Measurements from ENCODE around the gene TNFRSF12A. TPM values are rescaled to one million over a fixed set of nuclear protein-coding genes. Genes with fewer than 3 reads are reported as not detected.

The TNFRSF12A gene
- total RNA-seq, 4 donors from 2014 or later, result 20.9 to 140 (median 57.5) TPM

- no peak for DNase-seq (ENCODE audit: extremely low spot score)
- intact Hi-C loops (cut with DNase I), result no loop called here
- Histone ChIP-seq H3K27me3 (peaks cover 0 to 85% (median 36%) of the 10 kb centered on the region in 4 donors), H3K4me3 (no peak overlapping the region), H3K9me3 (no peaks in the 10 kb centered on the region), H3K36me3 (no peaks in the 10 kb centered on the region), H3K27ac (replicated peaks in 1 of 4) (no peak overlapping the region), H3K4me1 (peaks cover 4 to 10% (median 9%) of the 10 kb centered on the region in 4 donors)
- TF ChIP-seq POLR2AphosphoS5 (IDR thresholded peaks at IDR 0.05) (no peak), CTCF (IDR thresholded peaks at IDR 0.05) (no peak), POLR2A (IDR thresholded peaks at IDR 0.05; ENCODE audit: low read depth) (no peak), EP300 (IDR thresholded peaks at IDR 0.05) (no peak)
- WGBS, result 57% methylated on average over 6 of the region's 12 CpGs
Measured at GRCh38 chr16:3013998-3014690, 6.0 kb upstream of the TNFRSF12A start.

GRCh38 chr16:3014971-3015370, 5.2 kb upstream of the TNFRSF12A start:
- H3K4me3 ChIP-seq, result no peak overlapping the region
- 72% methylated on average over 6 of the region's 6 CpGs for WGBS
- no peaks in the 10 kb centered on the region for H3K9me3 ChIP-seq
- H3K27ac ChIP-seq (replicated peaks in 1 of 4), result no peak overlapping the region
- intact Hi-C loops (cut with DNase I), result no loop called here
- peaks cover 11 to 18% (median 15%) of the 10 kb centered on the region in 4 donors for H3K4me1 ChIP-seq
- peaks cover 0 to 79% (median 36%) of the 10 kb centered on the region in 4 donors for H3K27me3 ChIP-seq
- no peak for TF ChIP-seq POLR2AphosphoS5 (IDR thresholded peaks at IDR 0.05)
- no peak for TF ChIP-seq EP300 (IDR thresholded peaks at IDR 0.05)
- DNase-seq (ENCODE audit: extremely low spot score), result no peak
- no peaks in the 10 kb centered on the region for H3K36me3 ChIP-seq

- Histone ChIP-seq H3K36me3 (no peaks in the 10 kb centered on the region), H3K27me3 (peaks cover 0 to 69% (median 36%) of the 10 kb centered on the region in 4 donors), H3K27ac (replicated peaks in 1 of 4) (no peak overlapping the region), H3K4me1 (peaks cover 12 to 28% (median 24%) of the 10 kb centered on the region in 4 donors), H3K9me3 (no peaks in the 10 kb centered on the region), H3K4me3 (no peak overlapping the region)
- intact Hi-C loops (cut with DNase I), result no loop called here
- WGBS, result 92% methylated on average over 7 of the region's 13 CpGs
- TF ChIP-seq EP300 (IDR thresholded peaks at IDR 0.05) (no peak), CTCF (IDR thresholded peaks at IDR 0.05) (no peak), POLR2A (IDR thresholded peaks at IDR 0.05; ENCODE audit: low read depth) (no peak), POLR2AphosphoS5 (IDR thresholded peaks at IDR 0.05) (no peak)
- DNase-seq (ENCODE audit: extremely low spot score), result no peak
Measured at GRCh38 chr16:3015865-3016521, 4.2 kb upstream of the TNFRSF12A start.

GRCh38 chr16:3017344-3017743, 2.8 kb upstream of the TNFRSF12A start:
- DNase-seq (ENCODE audit: extremely low spot score), result no peak
- 72% methylated on average over 9 of the region's 20 CpGs for WGBS
- Histone ChIP-seq H3K4me1 (peaks cover 25 to 42% (median 37%) of the 10 kb centered on the region in 4 donors), H3K36me3 (peaks cover 0 to 4% (median 0%) of the 10 kb centered on the region in 4 donors), H3K9me3 (no peaks in the 10 kb centered on the region), H3K4me3 (no peak overlapping the region), H3K27ac (replicated peaks in 1 of 4) (no peak overlapping the region), H3K27me3 (peaks cover 0 to 57% (median 27%) of the 10 kb centered on the region in 4 donors)
- intact Hi-C loops (cut with DNase I), result no loop called here
- TF ChIP-seq CTCF (IDR thresholded peaks at IDR 0.05), result no peak
- TF ChIP-seq EP300 (IDR thresholded peaks at IDR 0.05), result no peak
- no peak for TF ChIP-seq POLR2AphosphoS5 (IDR thresholded peaks at IDR 0.05)
- TF ChIP-seq POLR2A (IDR thresholded peaks at IDR 0.05; ENCODE audit: low read depth), result no peak

GRCh38 chr16:3017794-3018506, 2.2 kb upstream of the TNFRSF12A start, which contains the start of gene CLDN6:
Gene CLDN6 (minus strand): TSS chr16:3018183. CDS start chr16:3016021, 2,162 bp downstream.
- H3K27ac ChIP-seq (replicated peaks in 1 of 4), result no peak within 1 kb of the TSS
- 15% methylated on average over 16 of the region's 52 CpGs for WGBS
- TF ChIP-seq CTCF (IDR thresholded peaks at IDR 0.05) (no peak), POLR2A (IDR thresholded peaks at IDR 0.05; ENCODE audit: low read depth) (no peak), POLR2AphosphoS5 (IDR thresholded peaks at IDR 0.05) (no peak), EP300 (IDR thresholded peaks at IDR 0.05) (no peak)
- H3K9me3 ChIP-seq, result no peaks in the 10 kb centered on the region
- peaks cover 31 to 48% (median 43%) of the 10 kb centered on the region in 4 donors for H3K4me1 ChIP-seq
- DNase-seq (ENCODE audit: extremely low spot score), result no peak
- intact Hi-C loops (cut with DNase I), result no loop called here
- H3K36me3 ChIP-seq, result peaks cover 0 to 4% (median 0%) of the 10 kb centered on the region in 4 donors
- H3K4me3 ChIP-seq, result no peak within 1 kb of the TSS
- H3K27me3 ChIP-seq, result peaks cover 0 to 51% (median 21%) of the 10 kb centered on the region in 4 donors

Data from esophagus muscularis mucosa (tissue), 4 donors.